Activated T-helper 1 cell treated with anti-CD3 and anti-CD28 coated beads, Interleukin-2, amount 50 U/mL, for 16 hours (primary cell): Measurements from ENCODE around the gene UCK1.
A peak's percentile ranks its signal among the peaks of the same experiment; 100 is the strongest.
"Not testable (repeated sequence)": the region's sequence is repeated elsewhere in the genome, so short reads cannot be mapped to it uniquely, and the experiment has no call there.

ENCODE experiments used
- DNase-seq, 2 donors: peaks; one replicate each; pipeline ENCODE4 v3.0.0-alpha.2; 2020; ENCODE audit warnings: low read depth in 1 of 2, low spot score in 1 of 2

UCK1 gene

GRCh38 chr9:131523451-131524435 lies 7.3 kb downstream of the UCK1 start:
- DNase-seq, result no peak

DNA sequence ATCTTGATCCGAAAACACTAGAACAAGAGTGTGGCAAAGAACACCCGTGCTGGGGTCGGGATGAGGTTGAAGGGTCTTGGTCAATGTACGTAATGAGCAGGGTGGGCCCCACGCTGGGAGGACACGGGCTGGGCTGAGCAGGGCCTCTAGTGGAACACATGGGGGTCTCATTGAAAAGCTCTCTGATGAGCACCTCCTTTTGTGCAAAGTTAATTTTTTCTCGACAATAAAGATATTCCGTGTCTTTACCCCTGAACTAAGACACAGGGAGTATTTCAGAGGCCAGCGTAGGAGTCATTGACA lies 8.0 kb downstream of the UCK1 start:
- no peak for DNase-seq

- no peak for DNase-seq
Observed at GRCh38 chr9:131522257-131523085, 8.6 kb downstream of the UCK1 start.

DNA sequence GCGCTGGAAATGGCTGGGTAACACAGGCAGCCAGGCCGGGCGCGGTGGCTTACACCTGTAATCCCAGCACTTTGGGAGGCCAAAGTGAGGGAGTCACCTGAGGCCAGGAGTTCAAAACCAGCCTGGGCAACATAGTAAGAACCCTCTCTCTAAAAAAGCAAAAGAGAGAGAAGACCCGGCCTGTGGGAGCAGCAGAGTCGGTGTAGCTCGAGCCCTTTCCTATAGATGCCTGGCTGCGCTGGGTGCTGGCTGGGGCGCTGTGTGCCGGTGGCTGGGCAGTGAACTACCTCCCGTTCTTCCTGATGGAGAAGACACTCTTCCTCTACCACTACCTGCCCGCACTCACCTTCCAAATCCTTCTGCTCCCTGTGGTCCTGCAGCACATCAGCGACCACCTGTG lies 9.2 kb downstream of the UCK1 start:
- no peak for DNase-seq

- DNase-seq, result no peak
Observed at GRCh38 chr9:131521203-131521602, 9.9 kb downstream of the UCK1 start.

GRCh38 chr9:131520503-131520902 lies 10.6 kb downstream of the UCK1 start:
- DNase-seq, result no peak

DNA sequence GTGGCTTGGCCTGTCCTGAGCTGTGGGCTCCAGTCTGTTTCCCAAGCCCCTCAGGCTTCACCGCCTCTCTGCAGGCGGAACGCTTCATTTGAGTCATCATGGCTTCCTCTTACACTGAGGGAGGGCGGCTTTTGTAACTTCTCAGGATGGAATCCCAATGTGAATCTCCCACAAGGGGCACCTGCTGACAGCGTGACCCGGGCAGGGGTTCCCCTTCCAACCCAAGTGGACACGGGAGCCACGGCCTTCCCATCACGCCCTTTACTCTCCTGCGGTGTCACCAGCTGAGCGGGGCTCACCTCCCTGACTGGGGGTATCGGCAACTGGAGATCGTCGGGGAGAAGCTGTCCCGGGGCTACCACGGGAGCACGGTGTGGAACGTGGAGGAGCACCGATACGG lies 12.5 kb downstream of the UCK1 start:
- DNase-seq, result no peak

DNA sequence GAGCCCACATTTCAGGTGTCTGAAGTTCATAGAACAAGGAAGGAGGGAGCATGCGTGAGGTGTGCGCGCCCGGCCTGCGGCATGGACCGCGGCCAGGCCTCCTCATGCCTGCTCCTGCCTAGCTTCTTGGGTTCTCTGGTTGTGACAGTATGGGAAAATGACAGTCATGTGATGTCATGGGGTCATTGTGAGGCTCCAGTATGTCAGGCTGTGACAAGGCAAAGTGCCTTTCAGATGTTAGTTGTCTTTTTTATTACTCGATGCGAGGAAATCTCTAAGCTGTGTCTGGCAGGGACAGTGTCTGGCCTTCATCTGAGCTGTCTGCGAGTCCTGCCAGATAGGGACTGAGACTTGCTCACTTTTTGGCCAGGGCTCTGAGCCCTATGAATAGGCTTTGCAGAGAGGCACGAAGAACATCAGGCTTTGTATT lies 13.3 kb downstream of the UCK1 start:
- no peak for DNase-seq

DNA sequence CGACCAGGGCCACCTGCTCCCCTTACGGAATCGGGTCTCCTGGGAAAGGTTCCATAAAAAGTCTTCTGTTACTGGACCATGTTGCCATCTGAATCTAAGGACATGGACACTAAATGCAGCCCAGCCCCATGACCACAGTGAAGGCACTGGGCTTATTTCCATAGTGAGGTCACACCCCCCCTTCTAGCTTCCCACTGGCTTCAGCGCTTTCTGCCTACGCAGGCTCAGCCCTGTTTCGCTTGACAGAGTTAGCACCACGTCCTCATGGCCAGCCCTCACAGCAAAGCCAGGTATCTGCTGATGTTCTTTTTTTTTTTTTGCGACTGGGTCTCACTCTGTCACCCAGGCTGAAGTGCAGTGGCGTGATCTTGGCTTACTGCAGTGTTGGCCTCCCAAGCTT lies 14.1 kb downstream of the UCK1 start:
- no peak for DNase-seq

GRCh38 chr9:131516100-131516499 lies 15.0 kb downstream of the UCK1 start:
- DNase-seq, result no peak

GRCh38 chr9:131515559-131516031 lies 15.5 kb downstream of the UCK1 start:
- DNase-seq, result not testable (repeated sequence)

DNA sequence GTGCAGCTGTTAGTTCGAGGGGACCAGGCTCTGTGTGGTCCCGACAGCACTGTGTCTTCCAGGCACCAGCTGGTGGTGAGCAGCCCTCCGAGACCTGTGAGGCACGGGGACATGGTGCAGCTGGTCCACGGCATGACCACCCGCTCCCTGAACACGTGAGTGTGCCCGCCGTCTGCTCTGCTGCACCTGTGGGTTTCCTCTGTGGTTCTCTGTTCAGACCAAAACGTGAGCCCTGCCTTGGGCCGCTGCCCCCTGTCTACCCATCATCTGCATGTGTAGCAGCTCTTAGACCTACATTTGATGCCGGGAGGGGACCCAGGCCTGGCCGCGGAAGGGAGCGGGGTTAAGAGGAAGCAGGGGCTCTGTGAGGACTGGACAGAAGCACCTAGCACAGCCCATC lies 17.9 kb downstream of the UCK1 start:
- DNase-seq, result no peak

GRCh38 chr9:131511880-131512279 lies 19.2 kb downstream of the UCK1 start:
- no peak for DNase-seq

GRCh38 chr9:131511416-131511815 lies 19.6 kb downstream of the UCK1 start:
- DNase-seq, result no peak

DNA sequence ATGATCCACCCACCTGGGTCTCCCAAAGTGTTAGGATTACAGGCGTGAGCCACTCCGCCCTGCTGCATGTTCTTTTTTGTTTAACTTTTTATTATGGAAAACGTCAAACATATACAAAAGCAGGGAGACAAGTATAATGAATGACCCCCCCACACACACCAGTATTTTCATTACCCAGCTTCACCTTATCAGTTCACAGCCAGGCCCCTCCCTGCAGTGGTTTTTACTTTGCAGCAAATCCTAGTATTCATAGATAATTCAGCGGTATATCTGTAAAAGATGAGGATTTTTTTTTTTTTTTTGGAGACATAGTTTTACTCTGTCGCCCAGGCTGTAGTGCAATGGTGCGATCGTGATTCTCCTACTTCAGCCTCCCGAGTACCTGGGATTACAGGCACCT lies 26.1 kb downstream of the UCK1 start:
- no peak for DNase-seq

DNA sequence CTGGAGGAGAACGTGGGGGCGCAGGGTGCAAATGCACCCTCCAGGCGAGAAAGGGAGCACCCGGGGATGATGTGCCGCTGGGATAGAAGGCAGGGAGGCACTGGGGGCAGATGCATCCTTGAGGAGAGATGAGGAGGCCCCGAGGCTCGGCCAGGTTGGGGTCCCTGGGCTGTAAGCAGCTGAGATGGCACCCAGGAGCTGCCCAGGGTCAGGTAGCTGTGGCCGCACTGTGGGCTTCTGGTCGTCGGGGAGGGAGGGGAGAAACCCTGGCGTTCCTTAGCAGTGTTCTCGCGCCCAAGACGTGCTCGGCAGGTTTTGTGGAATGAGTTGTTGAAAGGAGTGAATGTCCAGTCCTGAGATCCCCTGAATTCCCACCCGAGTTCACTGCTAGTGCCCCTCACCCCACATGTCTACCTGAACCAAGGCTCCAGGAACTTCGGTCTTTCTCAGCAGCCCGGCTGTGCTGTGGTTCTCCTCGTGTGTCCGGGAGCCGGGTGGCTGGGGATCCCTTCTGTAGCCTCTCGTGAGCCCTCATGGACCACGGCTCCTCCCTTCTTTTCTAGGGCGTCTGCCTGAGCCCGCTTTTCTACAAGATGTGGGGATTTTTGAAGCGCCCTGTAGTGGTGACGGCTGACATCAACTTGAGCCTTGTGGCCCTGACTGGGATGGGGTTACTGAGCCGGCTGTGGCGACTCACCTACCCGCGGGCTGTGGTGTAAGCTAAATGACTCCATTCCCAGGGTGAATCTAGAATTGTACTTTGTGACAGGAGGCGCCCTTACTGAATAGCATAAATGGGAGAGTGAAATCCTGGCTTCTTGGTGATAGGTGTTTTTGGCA lies 27.2 kb downstream of the UCK1 start:
- DNase-seq, result peak; percentile 11 to 49

DNA sequence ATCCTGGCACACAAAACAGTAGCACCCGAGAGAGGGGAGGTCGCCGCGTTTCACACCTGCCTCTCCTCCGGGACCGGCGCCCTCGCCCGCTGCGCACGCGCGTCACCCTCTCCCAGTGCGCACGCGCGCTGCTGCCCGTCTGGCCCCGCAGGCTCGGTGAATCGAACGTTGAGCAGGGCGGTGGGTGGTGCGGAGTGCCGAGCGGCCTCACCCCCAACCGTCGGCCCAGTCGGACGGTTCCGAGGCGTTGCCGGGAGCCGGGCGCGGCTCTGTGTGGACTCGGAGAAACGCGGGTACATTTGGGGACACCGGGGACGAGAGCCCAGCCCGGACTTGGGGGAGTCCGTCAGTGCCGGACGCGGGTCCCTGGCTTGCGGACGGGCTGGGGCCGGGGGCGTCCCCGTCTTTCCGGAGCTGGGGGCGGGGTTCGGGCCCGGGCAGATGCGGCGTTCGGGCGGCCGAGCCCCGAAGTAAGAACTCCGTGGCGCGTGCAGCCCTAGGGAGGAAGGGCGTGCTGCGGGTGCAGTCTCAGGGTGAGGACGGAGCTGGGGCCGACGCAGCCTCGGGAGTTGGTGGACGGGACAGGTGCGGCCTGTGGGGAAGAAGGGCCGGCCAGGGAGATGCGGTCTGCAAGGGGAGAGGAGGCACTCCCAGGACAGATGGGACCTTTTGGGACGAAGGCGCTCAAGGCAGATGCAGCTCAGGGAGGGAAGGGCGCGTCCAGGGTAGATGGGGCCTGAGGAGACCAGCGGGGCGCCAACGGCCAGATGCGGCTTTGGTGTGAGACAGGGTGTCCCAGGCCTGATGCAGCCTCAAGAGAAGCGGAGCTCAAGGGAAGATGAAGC lies 28.1 kb downstream of the UCK1 start, which contains the start of gene POMT1:
TSS of gene POMT1 (plus strand) at position 138 of the 845 bp plus-strand sequence. CDS start 1,301 bp downstream, outside the sequence.
- DNase-seq, result peak; percentile 76 to 85

DNA sequence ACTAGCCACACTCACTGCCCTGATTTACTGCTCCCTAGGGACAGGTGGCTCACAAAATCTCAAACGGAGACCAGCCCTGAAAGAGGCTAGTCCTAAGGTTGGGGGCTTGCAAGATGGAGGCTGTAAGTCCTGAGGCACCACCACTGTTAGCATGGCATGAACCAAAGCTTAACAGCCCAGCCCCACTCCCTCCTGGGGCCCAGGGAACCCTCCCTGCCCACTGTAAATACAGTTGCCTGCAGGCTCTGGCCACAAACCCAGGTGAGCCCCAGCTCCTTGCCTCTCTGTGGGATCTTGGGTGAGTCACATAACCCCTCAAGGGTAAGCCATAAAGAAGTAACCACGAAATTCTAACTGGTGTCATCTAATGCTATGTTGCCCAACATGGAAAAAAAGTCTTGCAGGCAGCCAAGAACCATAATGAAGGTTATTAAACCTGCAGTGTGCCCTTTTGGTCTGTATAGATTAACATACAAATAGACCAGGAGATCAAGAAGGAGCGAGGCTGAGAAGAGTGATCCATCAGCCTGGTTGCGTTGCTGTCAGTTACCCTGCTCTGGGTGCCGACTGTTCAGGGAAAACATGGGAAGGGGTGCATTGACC lies 30.0 kb downstream of the UCK1 start:
- peak; percentile 27 to 38 for DNase-seq

GRCh38 chr9:131500377-131500776 lies 30.7 kb downstream of the UCK1 start:
- peak; percentile 55 to 62 for DNase-seq
